Lower leg skin (tissue), 3 donors: ENCODE measurements around the gene DCAF4.

Experiments used
- POLR2A ChIP-seq, 2 donors: fragments of 450-650 bp; IDR thresholded peaks; one replicate each; pipeline ENCODE4 v1.6.1; 2016 to 2017; ENCODE audit warnings: antibody characterized with exemption in 2 of 2, mild to moderate bottlenecking in 1 of 2, moderate library complexity in 1 of 2
- TF ChIP-seq, protein P1 (sequence below), 3 donors: fragments of 450-650 bp; IDR thresholded peaks; one replicate each; pipeline ENCODE4 v1.5.1; 2016; ENCODE audit warnings: antibody characterized with exemption in 3 of 3, mild to moderate bottlenecking in 3 of 3, moderate library complexity in 2 of 3

GRCh38 chr14:72891666-72892102 lies 34.6 kb upstream of the DCAF4 start:
- TF ChIP-seq, protein P1, sequence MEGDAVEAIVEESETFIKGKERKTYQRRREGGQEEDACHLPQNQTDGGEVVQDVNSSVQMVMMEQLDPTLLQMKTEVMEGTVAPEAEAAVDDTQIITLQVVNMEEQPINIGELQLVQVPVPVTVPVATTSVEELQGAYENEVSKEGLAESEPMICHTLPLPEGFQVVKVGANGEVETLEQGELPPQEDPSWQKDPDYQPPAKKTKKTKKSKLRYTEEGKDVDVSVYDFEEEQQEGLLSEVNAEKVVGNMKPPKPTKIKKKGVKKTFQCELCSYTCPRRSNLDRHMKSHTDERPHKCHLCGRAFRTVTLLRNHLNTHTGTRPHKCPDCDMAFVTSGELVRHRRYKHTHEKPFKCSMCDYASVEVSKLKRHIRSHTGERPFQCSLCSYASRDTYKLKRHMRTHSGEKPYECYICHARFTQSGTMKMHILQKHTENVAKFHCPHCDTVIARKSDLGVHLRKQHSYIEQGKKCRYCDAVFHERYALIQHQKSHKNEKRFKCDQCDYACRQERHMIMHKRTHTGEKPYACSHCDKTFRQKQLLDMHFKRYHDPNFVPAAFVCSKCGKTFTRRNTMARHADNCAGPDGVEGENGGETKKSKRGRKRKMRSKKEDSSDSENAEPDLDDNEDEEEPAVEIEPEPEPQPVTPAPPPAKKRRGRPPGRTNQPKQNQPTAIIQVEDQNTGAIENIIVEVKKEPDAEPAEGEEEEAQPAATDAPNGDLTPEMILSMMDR (IDR thresholded peaks at IDR 0.05) = no peak
- TF ChIP-seq POLR2A (IDR thresholded peaks at IDR 0.05) = no peak
